SK-N-DZ (cell line): ENCODE data around the gene PPOX.

ENCODE experiments used
- DNase-seq: peaks from one replicate; pipeline ENCODE4 v3.0.0-alpha.2; 2015; ENCODE audit warnings: low spot score

Gene PPOX

DNA sequence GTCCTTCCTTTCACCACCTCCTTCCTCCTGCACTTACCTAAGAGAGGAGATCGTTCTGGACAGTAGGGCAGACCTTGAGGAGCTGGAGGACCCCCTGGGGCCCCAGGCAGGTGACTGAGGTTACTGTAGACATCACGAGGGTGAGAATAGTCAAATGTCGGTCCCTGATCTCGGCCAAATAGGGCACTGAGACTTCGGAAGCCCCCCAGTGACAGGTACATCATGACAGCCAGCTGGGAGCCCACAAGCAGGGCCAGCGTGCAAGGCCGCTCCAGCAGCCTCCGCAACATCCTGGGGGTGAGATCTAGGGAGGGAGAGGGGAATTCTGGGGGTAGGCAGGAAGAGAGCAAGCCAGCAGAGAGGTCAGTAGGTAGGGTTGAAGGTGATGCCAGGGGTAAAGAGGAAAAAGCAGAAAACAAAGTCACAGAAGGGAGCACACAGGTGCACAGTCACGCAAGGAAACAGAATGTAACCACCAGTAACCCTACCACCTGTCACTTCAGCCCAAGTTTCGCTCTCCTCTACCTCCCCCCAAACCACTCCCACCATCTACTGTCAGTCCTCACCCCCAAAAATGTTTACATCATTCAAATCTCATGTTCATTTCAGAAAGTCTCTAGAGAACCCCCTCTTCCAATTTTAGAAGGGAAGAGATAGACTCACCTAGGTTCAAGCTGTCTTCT, 9.7 kb downstream of the PPOX start:
- DNase-seq: no peak

DNA sequence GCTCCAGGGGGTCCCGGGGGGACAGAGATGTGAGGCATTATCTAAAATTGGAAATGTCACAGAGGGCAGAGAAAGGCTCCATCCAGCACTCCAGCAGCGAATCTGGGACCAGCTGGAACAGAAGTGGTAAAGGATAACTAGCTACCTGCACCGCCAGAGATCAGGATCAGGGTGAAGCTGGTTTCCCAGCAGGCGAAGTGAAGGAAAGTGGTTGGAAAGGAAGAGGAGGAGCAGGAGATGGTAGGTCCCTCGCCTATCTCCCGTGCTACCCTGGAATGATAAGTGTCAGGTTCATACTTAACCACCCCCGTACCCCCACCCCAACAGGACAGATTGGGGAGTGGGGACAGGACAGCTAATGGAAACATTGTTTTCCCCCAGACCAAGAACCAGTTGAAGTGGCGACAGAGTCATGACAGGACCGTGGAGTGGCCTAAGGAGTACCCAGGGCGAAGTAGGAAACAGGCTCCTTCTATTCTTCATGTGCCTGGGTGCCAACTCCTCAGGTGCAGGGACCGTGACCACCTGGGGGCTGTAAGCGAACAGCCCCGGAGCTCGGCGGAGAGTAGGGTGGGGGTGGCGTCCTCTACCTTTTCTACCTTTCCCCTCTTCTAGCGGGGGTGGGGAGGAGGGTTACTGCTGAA, 10.4 kb downstream of the PPOX start:
- DNase-seq: no peak

DNA sequence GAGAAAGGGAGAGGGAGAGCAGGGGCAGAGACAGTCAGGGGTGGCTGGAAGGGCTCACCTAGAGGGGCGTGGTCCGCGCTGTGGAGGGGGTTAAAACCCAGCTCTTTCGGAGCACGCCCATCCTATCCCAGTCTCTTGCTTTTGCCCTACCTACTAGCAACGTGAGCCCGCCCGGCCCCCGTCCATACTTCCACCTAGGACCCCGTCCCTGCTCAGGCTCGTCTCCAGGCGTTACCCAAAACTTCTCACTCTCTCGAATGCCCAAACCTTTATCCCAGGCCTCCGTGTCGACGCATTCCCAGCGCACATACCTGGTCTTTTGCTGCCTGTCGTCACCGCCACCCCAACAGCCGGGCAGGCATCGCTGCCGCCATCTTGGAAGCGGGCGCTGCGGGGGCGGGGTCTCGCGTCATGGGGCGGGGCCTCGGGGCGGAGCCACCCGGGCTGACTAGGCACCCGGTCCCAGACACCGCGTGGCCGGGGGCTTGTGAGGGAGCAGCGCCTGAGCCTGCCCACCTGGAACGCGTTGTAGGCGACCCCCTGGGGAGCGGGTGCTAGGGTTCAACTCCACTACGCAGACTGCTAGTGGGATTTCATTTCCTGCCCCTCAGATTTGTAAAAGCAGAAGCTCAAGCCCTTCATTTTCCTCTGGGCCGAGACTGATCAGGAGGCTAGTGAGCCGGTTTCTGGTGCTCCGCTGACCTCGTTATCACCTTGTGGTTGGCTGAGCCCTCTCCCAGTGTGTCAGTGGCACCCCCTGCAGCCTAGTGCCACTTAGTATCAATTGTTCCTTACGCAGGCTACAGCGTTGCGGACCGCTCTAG, 11.1 kb downstream of the PPOX start, which contains the start of gene B4GALT3:
B4GALT3 (minus strand) TSS at position 396 of the 824 bp plus-strand sequence. CDS start 1,447 bp downstream, outside the sequence.
- DNase-seq: peak; percentile 91

DNA sequence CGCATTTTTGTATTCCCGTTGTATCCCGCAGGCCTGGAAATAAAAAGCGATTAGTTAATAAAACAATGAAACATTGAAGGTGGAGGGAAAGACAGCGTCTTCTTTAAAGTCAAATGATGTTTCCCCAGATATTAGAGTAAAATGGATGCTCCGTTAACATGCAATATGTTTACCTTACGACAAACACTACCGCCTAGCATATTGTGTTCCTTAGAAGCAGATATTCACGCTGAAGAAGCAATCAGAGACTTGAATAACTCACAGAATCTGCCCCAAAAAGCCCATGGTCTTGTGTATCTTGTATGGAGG, 11.7 kb downstream of the PPOX start:
- DNase-seq: no peak

DNA sequence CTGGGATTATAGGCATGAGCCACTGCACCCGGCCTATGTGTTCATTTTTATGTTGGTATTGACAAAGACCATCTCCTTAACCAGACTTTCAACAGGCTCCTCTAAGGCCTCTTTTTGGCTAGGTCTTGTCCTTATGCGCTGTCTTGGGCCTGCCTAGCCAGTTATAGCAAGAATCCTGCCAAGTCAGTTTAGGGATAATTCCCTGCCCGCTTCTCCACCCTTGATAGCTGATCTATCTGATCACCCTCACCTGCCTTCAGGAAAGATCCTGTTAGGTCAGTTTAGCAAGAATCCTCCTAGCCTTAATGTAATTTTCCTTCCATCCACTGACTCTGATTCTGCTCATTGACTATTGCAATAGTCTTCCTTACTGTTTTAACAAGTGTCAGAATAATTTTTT, 13.5 kb downstream of the PPOX start:
- DNase-seq: no peak

DNA sequence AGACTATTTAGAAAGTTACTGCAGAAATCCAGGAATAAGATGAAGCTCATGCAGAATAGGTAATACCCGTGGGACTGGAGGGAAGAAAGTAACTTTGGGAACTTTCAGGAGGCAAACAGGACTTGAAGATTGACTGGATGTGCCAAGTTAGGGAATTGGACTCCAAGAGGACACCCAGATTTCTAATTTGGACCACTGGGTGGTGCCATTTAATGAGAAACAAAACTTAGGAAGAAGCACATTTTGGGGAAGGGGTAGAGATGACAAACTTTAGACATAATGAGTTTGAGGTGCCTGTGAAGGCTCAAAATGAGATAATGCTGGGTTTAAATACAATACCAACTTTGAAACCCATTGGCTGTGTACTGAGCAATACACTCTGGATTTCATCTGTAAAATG, 14.4 kb downstream of the PPOX start:
- DNase-seq: no peak

DNA sequence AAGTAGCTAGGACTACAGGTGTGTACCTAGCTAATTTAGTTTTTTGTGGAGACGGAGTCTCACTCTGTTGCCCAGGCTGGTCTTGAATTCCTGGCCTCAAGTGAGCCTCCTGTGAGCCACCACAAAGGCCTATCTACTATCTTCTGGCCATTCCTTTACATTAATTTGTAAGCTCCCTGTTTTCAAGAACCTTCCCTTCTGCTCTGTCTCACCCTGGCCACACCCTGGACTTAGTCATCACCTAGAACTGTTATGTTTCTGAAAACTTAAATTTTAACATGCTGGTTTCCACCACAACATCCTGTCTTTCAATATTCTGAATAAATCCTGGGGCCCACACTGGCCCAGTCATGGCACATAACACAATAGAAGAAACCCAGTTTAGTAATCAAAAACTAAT, 16.0 kb downstream of the PPOX start:
- DNase-seq: no peak

DNA sequence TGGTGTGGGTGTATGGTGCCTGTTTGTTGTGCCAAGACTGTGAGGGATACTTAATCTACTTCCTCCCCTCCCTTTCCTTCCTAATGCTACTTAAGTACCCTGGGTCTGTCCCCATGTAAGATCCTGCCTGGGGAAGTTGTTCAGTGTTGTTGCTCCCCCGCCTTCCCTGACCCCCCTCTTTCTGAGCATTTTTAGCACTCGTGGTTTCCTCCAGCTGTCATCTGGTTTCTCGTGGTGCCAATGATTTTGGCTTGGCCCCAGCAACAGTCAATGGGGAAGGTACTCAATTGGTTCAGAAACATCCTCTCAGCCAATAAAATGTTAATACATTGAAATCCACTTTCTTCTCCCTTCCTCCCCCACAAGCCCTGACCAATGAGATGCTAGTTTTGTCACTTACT, 19.1 kb downstream of the PPOX start:
- DNase-seq: no peak

DNA sequence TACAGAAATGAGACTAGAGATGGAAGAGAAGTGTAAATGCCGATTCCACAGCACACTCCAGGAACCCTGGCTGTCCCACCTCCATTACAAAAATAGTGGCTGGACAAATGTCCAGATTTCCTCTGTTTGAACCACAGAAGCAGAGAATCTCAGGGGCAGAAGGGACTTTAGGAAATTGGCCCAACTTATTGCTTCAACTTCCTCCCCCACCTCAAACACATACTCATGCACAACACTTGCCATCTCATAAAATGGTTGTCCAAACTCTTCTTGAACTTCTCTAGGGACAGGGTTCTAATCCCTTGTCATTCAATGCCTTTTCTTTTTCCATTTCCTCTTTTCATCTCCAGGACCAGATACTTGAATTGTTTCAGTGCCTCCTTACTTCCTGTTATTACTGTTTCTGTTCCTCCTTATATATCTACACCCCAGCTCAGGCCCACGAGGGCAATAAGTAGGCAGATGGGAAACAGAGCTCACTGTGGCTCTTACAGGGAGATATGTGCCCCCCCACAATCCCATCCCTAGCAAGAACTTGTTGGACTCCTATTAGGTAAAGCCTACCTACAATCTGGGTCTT, 19.6 kb downstream of the PPOX start:
- DNase-seq: no peak

DNA sequence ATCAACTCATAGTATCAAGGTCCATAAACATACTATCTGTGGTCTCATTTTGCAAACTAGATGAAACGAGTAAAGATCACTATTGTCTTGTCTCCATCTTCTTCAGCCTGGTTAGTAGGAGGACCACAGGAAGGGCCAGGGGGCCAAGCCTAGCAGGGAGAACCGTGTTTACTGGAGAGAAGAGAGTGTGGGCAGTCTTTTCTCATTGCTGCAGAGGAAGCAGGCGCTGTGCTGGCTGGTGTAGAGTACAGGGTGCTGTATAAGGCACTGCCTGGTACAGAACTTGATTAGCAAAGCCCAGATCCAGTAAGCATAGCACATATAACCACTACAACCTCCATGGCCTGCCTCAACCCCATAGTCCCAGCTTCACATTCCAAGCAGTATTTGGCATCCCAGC, 21.1 kb downstream of the PPOX start:
- no peak for DNase-seq

DNA sequence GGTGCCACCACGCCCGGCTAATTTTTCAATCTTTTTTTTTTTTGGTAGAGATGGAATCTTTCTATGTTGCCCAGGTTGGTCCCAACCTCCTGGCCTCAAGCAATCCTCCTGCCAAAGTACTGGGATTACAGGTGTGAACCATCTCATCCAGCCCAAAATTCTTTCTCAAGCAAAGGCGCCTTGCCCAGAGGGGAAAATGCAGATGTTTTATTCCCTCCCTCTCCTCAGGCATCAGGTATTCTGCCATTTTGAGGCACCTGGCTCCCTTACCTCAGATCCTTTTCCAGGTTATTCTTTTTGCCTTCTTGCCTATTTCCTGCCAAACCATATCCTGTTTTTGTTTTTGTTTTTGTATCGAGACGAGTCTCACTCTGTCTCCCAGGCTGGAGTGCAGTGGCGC, 22.2 kb downstream of the PPOX start:
- no peak for DNase-seq

DNA sequence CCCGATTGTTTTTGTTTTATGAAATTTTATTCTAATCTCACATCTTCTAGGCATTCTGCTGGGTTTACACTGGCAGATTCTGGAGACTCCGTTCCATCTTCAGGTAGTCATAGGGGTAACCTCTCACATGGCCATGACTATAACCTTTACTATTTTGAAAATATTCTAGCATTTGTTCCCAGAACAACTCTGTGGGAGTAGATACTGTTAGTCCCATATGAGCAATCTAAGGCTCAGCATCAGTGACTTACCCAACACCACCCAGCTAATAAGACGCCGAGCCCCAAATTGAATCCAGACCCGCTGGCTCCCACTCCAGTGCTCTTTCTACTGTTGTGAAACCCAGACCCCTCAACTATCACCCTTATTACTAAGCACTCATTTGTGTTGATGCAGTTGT, 22.8 kb downstream of the PPOX start:
- DNase-seq: no peak

DNA sequence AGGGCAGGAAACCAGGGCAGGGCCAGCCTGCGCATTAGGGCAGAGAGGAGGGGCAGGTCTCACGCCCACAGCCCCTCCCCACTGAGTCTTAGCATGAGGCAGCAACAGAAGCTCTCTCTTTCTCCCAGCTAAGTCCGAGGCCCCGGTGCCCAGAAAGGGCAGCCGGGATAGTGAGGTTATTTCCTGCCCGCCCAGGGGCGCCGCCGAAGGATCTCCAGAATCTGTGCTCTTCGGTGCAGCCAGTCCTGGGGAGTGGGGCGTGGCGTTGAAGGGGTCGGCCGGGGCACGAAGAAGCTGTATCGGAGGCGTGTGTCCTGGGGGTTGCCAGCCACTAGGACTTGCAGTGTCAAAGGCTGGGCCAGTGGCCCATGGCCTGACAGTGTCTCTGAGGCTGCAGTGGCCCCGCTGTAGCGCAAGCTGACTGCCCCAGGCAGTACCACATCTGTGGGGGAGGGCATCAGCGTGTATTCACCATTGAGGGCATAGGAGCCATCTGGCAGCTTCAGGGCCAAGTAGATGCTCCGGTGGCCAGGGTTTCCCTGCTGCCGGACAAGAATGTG, 24.8 kb downstream of the PPOX start:
- DNase-seq: no peak

DNA sequence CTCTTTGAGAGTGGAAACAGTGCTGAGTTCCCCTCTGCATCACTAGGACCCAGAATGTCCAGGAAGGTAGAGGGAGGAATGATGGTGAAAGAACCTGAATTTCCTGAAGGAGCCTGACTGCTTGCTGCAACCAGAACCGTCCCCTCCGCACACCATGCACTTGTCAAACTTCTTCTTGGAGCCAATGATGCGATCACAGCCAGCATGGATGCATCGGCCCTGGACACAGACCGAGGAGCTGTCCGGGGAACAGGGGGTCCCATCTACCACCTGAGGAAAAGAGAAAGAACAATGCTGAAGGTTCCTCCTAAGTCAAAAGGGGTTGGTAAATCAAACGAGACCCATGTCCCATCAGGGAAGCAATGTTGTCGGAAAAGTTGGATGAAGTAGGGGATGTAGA, 25.7 kb downstream of the PPOX start:
- no peak for DNase-seq

DNA sequence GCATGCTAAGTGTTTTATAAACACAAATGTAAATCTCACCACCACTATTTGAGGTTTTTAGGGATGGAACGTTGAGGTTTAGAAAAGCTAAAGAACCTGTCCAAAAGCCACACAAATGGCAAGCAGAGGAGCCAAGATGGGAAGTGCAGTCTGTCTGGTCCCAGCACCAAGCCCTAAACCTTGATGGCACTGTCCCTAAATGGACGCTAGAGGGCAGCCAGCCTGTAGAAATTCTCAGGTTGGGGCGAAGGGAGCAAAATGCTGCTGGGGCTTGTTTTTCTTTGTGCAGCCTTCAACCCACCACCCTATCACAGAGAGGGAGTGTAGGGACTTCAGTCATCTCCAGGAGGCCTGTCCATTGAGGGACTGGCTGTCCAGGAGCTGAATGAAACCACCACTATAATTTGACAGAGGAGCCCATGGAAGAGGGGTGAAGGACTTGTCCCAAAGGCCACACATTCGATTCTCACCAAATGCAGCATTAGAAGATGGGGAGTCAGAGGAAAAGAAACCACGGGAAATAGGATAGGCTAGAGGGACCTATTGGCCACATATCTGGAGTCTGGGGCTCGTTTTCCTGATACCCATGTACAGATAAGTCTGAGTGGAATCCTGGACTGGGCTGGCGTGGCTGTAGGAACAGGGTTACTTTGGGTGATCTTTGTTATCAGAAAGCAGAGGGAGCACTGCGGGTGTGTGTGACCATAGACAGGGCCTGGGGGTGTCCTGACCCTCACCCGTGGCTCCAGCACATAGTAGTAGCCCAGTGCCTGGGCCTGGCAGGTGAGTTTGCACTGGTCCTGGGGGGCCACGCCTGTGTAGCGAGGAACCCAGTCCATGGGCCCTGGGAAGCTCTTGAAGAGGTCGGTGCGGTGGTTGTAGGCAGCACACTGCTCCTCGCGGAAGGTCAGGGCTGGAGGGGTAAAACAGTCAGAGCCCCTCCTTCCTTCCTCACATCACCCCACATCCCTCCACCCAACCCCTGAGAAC, 26.5 kb downstream of the PPOX start:
- DNase-seq: peak; percentile 74

DNA sequence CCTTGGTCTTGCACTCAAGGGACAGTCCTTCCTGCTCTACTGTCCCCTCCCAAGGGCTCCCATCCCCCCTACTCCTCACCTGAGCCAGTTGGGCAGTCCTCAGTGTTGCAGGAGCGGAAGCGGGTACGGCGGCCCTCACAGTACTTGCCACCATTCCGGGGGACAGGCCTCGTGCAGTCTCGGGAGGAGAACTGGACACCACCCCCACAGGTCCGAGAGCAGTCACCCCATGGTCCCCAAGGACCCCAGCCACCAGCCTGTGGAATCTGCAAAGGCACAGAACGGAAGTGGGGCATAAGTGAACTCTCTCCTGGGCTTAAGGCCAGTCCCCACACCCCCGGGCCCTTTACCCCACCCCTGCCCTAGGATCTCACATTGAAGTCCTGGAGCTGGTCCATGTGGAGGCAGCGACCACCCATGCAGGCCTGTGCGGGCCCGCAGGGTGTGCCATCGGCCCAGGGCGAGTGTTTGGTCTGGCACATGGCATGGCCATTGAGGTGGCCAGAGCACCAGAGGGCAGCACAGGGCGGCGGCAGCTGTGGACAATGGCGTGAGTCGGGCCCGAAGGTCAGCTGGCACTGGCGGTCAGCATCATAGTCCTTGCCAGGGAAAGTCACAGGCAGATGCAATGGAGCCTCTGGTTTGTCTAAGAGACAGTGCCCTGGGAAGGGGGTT, 27.5 kb downstream of the PPOX start:
- no peak for DNase-seq

DNA sequence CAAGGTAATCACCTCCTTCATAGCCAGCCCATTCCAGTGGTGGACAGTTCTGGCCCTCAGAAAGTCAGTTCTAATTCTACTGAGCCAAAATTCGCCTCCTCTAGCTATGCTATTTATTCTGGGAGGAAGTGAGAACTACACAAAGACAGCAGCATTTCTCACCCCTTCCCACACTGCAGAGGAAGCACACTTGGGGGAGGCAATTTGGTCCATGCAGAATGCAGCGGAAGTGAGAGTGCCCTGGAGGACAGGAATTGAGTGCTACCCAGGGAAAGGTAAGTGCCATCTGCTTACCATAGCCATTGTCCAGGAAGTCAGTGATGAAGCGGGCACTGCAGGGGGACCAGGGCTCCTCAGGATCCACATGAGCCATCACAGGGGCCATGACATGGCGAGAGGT, 28.9 kb downstream of the PPOX start:
- DNase-seq: no peak

DNA sequence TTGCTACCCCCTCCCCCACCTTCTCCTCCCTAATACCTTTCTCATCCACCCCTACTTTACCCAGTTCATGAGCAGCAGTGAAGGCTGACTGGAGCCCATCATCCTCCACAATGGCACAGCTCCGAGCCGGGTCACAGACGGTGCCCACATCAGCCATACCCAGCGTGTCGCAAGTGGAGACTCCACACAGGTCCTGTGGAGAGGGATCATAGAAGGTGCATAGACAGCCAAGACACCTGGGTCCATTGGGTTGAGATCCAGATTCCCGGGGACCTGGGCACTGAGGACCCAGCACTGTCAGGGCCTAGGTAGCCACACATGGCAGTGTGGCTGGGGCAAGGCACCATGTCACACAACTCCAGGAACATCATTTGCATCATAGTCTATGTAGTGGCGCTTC, 29.9 kb downstream of the PPOX start:
- no peak for DNase-seq

DNA sequence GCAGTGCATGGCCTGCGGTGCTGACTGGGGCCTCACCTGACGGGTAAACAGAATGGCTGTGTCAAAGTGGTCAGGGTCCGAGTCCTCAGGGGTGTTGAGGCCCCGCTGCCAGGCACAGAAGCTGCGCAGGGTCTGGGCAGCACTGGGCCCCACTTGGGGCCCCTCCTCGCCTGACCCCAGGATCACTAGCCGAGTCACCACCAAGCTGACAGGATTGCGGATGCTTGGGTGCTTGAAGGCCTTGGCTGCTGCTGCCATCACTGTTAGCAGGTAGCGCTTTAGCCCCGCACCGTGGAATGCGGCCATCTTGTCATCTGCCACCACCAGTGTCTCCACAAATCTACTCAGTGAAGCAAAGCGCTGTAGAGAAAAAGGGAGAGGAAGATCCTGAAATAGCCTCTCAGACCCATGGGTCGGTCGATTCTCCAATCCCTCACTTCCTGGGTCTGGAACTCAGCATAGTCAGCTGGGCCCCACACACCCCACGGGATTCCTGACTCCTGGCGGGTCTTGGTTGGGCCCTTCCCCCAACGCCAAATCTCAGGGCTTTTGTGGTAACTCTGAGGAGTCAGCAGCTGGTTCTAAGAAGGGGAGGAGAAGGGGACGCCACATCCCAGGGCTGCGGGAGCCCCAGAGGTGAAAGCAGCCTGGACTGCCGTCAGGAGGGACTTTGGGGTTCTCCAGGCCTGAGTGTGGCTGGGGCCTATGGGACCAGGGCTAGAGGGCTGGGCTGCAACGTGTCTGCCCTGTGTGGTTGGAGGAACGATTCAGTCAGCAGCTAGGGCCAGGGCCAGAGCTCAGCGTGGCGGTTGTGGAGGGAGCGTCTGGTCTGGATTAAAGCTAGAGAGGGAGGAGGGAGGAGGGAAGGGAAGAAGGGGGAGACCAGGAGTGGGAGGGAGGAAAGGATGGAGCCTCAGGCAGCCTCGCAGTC, 30.6 kb downstream of the PPOX start:
- DNase-seq: peak; percentile 92
